Coronary artery (tissue), 2 donors: ENCODE results near the gene RIT2.

ENCODE experiments used
- DNase-seq: peaks from one replicate; pipeline ENCODE4 v3.0.0-alpha.2; 2017; ENCODE audit warnings: low spot score
- H3K27ac ChIP-seq, 2 donors: fragments of 200-600 bp; sonication (generic); one replicate each; pipeline ENCODE4 v1.5.1; 2016 to 2019
- H3K4me3 ChIP-seq: fragments of 200-600 bp; sonication (generic); 2 replicates; pipeline ENCODE4 v1.5.1; 2016; ENCODE audit warnings: mild to moderate bottlenecking, moderate library complexity
- CTCF ChIP-seq: fragments of 200-600 bp; sonication (generic); IDR thresholded peaks from one replicate; pipeline ENCODE4 v1.5.1; 2019; ENCODE audit warnings: antibody characterized with exemption

RIT2 gene

GRCh38 chr18:42941021-42941420 is 174.5 kb downstream of the RIT2 start:
- no peak overlapping the region for H3K4me3 ChIP-seq
- no peak for TF ChIP-seq CTCF
- DNase-seq = no peak
- no peak overlapping the region for H3K27ac ChIP-seq

DNA sequence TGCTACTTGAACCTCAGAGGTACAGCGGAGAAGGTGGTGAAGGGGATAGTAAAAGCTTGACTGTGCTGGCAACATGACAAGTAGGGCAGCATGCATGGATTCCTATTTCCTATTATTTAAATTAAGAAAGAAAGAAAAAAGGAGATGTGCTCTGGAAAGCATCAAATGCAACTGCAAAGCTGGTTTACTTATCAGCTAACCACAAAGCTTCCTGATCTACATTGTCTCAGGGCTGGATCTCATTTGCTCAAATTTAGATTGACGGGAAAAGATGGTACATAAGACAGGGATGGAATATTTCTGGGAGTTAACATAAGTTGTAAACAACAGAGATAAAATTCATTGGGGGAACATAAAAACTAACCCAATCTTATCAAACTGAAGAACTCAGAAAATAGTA is 178.0 kb downstream of the RIT2 start:
- no peak for DNase-seq
- TF ChIP-seq CTCF = no peak

GRCh38 chr18:42936289-42936688 is 179.2 kb downstream of the RIT2 start:
- H3K4me3 ChIP-seq = no peak overlapping the region
- no peak for TF ChIP-seq CTCF
- H3K27ac ChIP-seq = no peak overlapping the region
- DNase-seq = no peak

More for the DNA sequence above, 178.0 kb downstream of the RIT2 start:
- Histone ChIP-seq H3K4me3 (no peak overlapping the region), H3K27ac (no peak overlapping the region)

GRCh38 chr18:42931491-42931890 is 184.0 kb downstream of the RIT2 start:
- no peak overlapping the region for H3K4me3 ChIP-seq
- H3K27ac ChIP-seq = no peak overlapping the region
- no peak for DNase-seq
- no peak for TF ChIP-seq CTCF

DNA sequence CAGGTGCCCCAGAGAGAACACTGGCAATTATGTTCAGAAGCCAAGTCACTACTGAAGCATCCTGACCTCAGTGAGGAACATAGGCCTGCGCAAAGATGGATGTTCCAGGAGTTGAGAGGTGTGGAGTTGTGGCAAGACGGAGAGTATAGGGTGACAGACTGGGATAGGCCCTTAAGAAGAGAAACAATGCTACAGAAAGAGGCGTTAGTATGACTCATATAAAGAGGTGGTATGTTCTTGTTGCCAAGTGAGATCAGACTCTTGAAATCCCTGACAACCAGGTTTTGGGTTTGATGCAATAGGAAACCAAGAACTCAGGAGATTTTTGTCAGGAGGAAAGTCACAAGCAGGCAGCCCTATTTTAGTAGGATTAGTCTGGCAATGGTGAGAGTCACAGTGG is 185.6 kb downstream of the RIT2 start:
- TF ChIP-seq CTCF = no peak
- Histone ChIP-seq H3K27ac (no peak overlapping the region), H3K4me3 (no peak overlapping the region)
- DNase-seq = no peak

DNA sequence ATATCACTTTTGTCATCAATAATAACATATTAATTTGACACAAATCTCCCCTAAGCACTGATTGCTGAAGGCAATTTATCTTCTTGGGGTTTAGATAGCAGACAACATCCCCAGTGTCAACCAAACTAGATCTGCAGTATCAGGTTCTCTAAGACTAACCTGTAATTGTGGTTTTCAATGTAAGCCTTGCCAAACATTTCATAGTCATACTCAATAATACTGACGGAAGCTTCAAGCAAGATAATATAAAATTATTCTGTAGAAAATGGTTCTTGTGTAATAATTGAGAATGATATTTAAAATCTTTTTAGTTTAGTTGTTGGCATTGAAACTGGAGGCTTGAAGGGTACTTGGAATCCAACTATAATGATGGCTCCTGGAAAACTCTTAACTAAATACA is 186.3 kb downstream of the RIT2 start:
- DNase-seq = no peak
- H3K4me3 ChIP-seq = no peak overlapping the region
- H3K27ac ChIP-seq = no peak overlapping the region
- no peak for TF ChIP-seq CTCF

GRCh38 chr18:42925036-42925435 is 190.4 kb downstream of the RIT2 start:
- no peak for TF ChIP-seq CTCF
- Histone ChIP-seq H3K4me3 (no peak overlapping the region), H3K27ac (no peak overlapping the region)
- no peak for DNase-seq
